NCI-H2171 (cell line): Measurements from ENCODE around the gene TRAM2.

Experiments used
- DNase-seq: peaks from one replicate; lab custom pipeline; 2025; lab: John Stamatoyannopoulos, UW

The TRAM2 gene

DNA sequence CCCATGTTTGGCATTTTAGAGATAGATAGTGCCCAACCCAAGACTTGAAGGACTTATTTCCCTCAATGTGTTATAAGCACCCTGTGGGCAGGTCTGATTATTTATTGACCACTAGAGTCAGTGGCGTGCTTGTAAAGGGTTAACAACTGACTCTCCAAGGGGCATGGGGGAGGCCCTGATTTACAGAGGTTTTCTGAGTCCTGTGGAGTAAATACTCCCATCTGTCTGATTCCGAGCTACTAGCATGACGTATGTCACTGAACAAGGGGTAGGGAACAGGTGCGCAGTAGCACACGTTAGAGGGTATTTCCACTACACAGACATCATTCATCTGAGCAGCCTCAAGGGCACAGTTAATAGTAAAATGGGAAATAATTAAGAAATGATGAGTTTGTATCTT is 17.4 kb upstream of the TRAM2 start:
- DNase-seq = peak; percentile 84

- DNase-seq = no peak
These were observed 15.0 kb upstream of the TRAM2 start for GRCh38 chr6:52591832-52592231.

GRCh38 chr6:52590152-52590891 is 13.5 kb upstream of the TRAM2 start:
- DNase-seq = peak; percentile 33

DNA sequence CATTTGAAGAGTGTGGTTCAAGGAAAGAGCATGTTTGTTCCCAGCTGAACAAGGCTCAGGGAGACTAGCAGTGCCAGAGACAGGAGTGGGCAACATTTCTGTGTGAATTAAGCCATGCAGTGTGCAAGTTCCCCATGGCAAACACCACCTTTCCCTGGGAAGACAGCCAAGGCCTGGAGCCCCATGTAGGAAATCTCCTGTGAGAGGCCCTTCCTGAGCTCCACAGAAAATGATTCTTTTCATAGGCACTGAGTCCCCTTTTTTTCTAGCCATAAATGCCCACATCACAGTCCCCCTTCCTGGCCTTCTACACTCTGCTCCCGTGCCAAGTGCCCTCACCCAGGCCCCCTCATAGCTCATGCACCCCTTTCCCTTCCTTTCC is 11.8 kb upstream of the TRAM2 start:
- no peak for DNase-seq

DNA sequence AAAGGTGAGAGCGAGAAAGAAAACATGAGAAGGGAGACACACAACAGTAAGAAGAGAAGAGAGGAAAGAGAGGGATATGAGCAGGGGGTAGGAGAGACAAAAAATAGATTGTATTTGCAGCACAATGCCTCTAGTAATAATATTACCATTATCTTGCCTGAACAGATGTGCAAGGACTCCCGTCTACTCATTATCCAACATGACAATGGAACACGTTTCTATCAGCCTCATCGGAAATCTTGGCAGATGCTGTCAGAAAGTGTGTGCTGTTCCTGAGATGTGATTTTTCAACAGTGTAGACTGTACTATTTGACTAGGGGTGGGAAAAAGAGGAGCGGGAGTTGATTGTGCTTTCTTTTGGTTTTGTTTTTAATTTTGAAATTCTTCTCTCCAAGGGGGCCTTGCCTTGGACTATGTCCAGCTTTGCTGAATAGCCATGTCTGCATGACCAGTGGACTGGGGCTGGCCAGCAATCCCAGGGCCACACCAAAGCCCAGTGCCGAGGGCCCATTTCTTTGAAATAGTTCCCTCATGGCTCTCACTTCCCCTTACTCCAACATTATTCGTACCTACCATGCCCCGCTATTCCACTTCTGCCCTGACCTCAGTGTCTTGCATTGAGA is 11.3 kb upstream of the TRAM2 start:
- DNase-seq = no peak

- no peak for DNase-seq
These were observed 10.1 kb upstream of the TRAM2 start for GRCh38 chr6:52587001-52587400.

DNA sequence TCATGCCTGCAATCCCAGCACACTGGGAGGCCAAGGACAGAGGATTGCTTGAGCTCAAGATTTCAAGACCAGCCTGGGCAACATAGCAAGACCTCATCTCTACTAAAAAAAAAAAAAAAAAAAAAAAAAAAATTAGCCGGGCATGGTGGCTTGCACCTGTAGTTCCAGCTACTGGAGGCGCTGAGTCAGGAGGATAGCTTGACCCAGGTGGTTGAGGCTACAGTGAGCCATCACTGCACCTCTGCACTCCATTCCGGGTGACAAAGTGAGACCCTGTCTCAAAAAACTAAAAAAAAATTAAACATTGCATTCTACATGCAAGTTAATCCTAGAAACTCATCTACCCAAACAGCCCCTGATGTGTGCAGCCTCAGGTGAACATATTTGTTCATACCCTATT is 7.3 kb upstream of the TRAM2 start:
- DNase-seq = no peak

DNA sequence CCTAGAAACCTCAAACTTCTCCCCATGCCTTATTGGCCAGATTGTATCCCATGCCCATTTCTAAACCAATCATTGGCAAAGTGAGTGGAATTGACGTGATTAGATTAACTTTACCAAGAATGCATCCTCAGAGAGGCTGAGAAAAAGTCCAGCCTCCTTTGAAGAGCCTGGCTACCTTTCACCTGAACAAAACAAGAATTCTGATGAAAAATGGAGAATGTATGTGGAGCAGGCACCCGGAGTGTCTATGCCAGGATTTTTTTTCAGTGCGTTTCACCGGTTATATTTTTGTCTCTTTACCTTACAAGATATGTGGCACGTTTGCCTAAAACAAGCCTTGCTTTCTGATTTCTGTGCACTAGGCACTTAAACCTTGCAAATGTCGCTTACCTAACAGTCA is 6.1 kb upstream of the TRAM2 start:
- DNase-seq = no peak

DNA sequence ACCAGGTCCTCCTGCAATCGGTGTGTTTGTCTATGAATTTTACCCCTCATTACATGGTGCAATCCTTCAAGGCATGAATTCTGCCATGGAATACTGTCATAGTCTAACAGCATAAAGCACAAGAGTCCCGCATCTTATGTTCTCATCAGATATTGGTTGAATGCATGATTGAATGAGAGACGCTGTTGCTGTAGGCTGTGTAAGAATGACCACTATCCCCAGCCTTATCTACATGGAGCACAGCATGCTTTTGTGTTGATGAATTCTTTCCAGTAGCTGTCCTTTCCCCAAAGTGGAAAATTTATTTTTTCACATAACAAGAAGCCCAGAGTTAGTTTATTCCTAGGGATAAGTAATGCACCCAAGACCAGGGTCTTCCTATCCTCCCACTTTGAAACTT is 5.6 kb upstream of the TRAM2 start:
- DNase-seq = no peak

GRCh38 chr6:52580905-52581304 is 4.0 kb upstream of the TRAM2 start:
- DNase-seq = no peak

GRCh38 chr6:52579006-52579660 is 2.3 kb upstream of the TRAM2 start:
- DNase-seq = no peak

- DNase-seq = no peak
These were observed 1.1 kb upstream of the TRAM2 start for GRCh38 chr6:52577778-52578463.

GRCh38 chr6:52576392-52577021 is 353 bp downstream of the TRAM2 start:
- DNase-seq = no peak

DNA sequence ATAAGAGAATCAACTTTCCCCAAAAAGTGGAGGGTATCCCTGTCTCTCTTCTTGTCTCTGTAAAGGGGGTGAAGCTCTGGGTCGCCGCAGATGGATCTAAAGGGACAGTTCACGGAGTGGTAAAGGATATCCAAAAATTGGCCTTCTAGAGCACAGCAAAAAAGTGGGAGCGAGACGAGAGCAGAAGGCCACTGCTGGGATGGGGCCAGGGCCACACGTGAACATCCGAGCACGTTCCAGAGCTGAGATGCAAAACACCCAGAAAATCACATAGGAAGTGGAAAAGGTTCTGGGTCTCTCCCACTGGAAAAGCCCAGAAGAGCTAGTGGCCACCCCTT is 837 bp downstream of the TRAM2 start:
- DNase-seq = no peak

GRCh38 chr6:52575502-52575892 is 1.4 kb downstream of the TRAM2 start:
- DNase-seq = no peak

DNA sequence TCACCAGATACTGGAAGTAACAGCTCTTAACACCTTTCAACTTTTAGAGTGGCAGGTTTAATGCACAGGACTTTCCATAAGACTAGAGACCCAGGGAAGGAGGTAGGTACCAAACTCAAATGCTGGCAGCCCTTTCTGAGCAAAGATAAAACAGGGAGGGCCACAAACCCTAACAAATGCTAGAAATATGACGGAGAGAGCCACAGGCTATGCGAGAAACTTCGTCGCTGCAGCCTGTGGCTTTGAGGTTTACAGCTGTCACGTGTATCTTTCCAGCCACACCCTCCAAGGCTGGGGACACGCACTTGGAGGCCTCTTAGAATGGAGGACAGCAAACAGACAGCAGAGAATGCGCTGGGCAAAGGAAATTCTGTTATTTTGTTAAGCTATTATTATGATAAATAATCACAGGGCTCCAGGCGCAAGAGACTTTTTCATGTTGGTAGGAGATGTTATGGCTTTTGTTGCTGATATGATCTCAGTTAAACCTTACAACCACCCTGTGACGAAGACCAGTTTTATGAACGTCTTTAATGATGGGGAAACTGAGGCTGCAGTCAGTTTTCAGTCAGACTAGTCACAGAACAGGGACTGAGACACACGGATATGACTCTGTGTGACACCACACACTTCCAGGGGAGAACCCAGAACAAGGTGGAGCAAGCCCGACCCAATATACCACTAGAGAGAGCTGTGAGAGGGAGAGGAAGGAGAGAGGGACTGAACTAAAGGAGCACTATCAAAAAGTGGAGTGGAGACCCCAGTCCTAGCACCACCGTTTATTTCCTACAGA is 2.0 kb downstream of the TRAM2 start:
- no peak for DNase-seq

- no peak for DNase-seq
These were observed 3.6 kb downstream of the TRAM2 start for GRCh38 chr6:52573295-52573694.

DNA sequence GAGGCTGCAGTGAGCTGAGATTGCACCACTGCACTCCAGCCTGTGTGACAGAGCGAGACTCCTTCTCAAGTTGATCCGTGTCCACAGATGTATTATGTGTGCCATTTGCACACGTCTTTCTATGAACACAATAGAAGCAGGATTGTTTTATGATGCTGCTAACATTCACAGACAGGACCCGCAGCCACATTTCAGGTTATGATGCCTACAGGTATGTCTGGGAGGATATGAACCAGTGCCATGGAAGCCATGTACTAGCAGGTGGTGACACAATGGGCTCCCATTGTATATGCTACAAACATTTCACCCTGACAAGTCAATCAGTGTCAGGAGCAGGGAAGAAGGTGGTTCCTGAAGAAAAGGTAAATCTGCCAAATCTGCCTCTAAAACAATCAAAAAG is 4.3 kb downstream of the TRAM2 start:
- DNase-seq = no peak

GRCh38 chr6:52571099-52571755 is 5.6 kb downstream of the TRAM2 start:
- no peak for DNase-seq

GRCh38 chr6:52570291-52570700 is 6.6 kb downstream of the TRAM2 start:
- DNase-seq = no peak

GRCh38 chr6:52568320-52568719 is 8.5 kb downstream of the TRAM2 start:
- no peak for DNase-seq
